IMR-90 (cell line): ENCODE data around the gene IGF1R. TPM values are rescaled to one million over a fixed set of nuclear protein-coding genes. Genes with fewer than 3 reads are reported as not detected.

Experiments used
- ATAC-seq: fragments of 200-7000 bp; cut with Tn5 transposase; 2 replicates; pipeline ENCODE4 v1.9.1; 2020; ENCODE audit warnings: low read depth, mild to moderate bottlenecking, moderate library complexity
- BruUV-seq: library from RNA; stranded (reverse); fragments of 400-500 nt; replicated peaks from 2 replicates; lab custom pipeline; 2021; lab: Mats Ljungman, UMichigan
- CTCF ChIA-PET: fragments of 300-600 bp; formaldehyde crosslinking; extraction: SDS; loops from one replicate; lab custom pipeline; 2021; ENCODE audit warnings: antibody characterized with exemption; lab: Yijun Ruan, JAX
- POLR2A ChIA-PET: fragments of 300-600 bp; sonication (Branson Sonifier 250); formaldehyde crosslinking; loops from one replicate; lab custom pipeline; 2022; ENCODE audit warnings: antibody characterized with exemption; ENCODE audit not compliant: unreplicated experiment; lab: Charles Lee
- DNase-seq: peaks from one replicate; pipeline ENCODE4 v3.0.0; 2013
- H2AFZ ChIP-seq: replicated peaks from 2 replicates; pipeline ENCODE3; 2013; ENCODE audit warnings: low read length, mild to moderate bottlenecking; ENCODE audit not compliant: poor library complexity
- H2AK5ac ChIP-seq: 2 replicates; pipeline ENCODE4 v1.6.1; 2013; ENCODE audit warnings: low read depth, low read length, inconsistent platforms
- H2AK9ac ChIP-seq: replicated peaks from 2 replicates; pipeline ENCODE3; 2013; ENCODE audit warnings: mild to moderate bottlenecking, low read depth, low read length, moderate library complexity; ENCODE audit not compliant: poor library complexity
- H2BK120ac ChIP-seq: 2 replicates; pipeline ENCODE4 v1.6.1; 2013; ENCODE audit warnings: low read depth, low read length, inconsistent platforms
- H2BK15ac ChIP-seq: 3 replicates; pipeline ENCODE4 v1.6.1; 2013; ENCODE audit warnings: low read depth, low read length, inconsistent platforms
- H2BK20ac ChIP-seq: 2 replicates; pipeline ENCODE4 v1.6.1; 2013; ENCODE audit warnings: low read depth, mild to moderate bottlenecking, inconsistent platforms, low read length, moderate library complexity
- H2BK5ac ChIP-seq: 2 replicates; pipeline ENCODE4 v1.6.1; 2013; ENCODE audit warnings: mild to moderate bottlenecking, low read depth, low read length, inconsistent platforms; ENCODE audit not compliant: poor library complexity, severe bottlenecking
- H3K14ac ChIP-seq: replicated peaks from 2 replicates; pipeline ENCODE4 v1.6.1; 2013; ENCODE audit warnings: low read depth, low read length, inconsistent platforms
- H3K18ac ChIP-seq: 2 replicates; pipeline ENCODE4 v1.6.1; 2013; ENCODE audit warnings: low read depth, low read length, control low read depth
- H3K23ac ChIP-seq: 2 replicates; pipeline ENCODE4 v1.6.1; 2013; ENCODE audit warnings: low read depth, low read length, inconsistent platforms
- H3K27ac ChIP-seq: 2 replicates; pipeline ENCODE4 v1.5.1; 2013; ENCODE audit warnings: mild to moderate bottlenecking, control low read depth, low read length; ENCODE audit not compliant: insufficient read depth
- H3K27me3 ChIP-seq: 2 replicates; pipeline ENCODE4 v1.6.1; 2013; ENCODE audit warnings: low read length; ENCODE audit not compliant: control insufficient read depth, insufficient read depth
- H3K36me3 ChIP-seq: 2 replicates; pipeline ENCODE4 v1.6.1; 2013; ENCODE audit warnings: low read length, mixed read lengths; ENCODE audit not compliant: control insufficient read depth, insufficient read depth
- H3K4ac ChIP-seq: 2 replicates; pipeline ENCODE4 v1.6.1; 2013; ENCODE audit warnings: low read depth, low read length, inconsistent platforms
- H3K4me1 ChIP-seq: 2 replicates; pipeline ENCODE4 v1.6.1; 2013; ENCODE audit warnings: low read length, mixed read lengths; ENCODE audit not compliant: control insufficient read depth, insufficient read depth
- H3K4me2 ChIP-seq: 2 replicates; pipeline ENCODE4 v1.6.1; 2013; ENCODE audit warnings: low read depth, mild to moderate bottlenecking, control low read depth, low read length, moderate library complexity
- H3K4me3 ChIP-seq: 2 replicates; pipeline ENCODE4 v1.5.1; 2013; ENCODE audit warnings: low read depth, mild to moderate bottlenecking, control low read depth, low read length, moderate library complexity; ENCODE audit not compliant: insufficient read depth
- H3K56ac ChIP-seq: 2 replicates; pipeline ENCODE4 v1.6.1; 2013; ENCODE audit warnings: low read length, inconsistent platforms; ENCODE audit not compliant: insufficient read depth; ENCODE audit errors: extremely low read depth
- H3K79me1 ChIP-seq, 2 experiments: 2 replicates each; pipeline ENCODE4 v1.6.1; 2013; ENCODE audit warnings: low read length in 2 of 2, inconsistent platforms in 1 of 2, low read depth in 1 of 2
- H3K9ac ChIP-seq: 2 replicates; pipeline ENCODE4 v1.6.1; 2013; ENCODE audit warnings: low read depth, low read length, control low read depth
- H3K9me1 ChIP-seq: 2 replicates; pipeline ENCODE4 v1.6.1; 2013; ENCODE audit warnings: low read length, inconsistent platforms; ENCODE audit not compliant: insufficient read depth
- H3K9me3 ChIP-seq: 2 replicates; pipeline ENCODE4 v1.6.1; 2013; ENCODE audit warnings: low read length; ENCODE audit not compliant: control insufficient read depth, insufficient read depth
- H4K20me1 ChIP-seq: 2 replicates; pipeline ENCODE4 v1.6.1; 2013; ENCODE audit warnings: low read length, inconsistent platforms; ENCODE audit not compliant: insufficient read depth
- H4K5ac ChIP-seq: 2 replicates; pipeline ENCODE4 v1.6.1; 2013; ENCODE audit warnings: mild to moderate bottlenecking, low read depth, low read length, control low read depth
- H4K8ac ChIP-seq, 2 experiments: 2 replicates each; pipeline ENCODE4 v1.6.1; 2013; ENCODE audit warnings: low read depth in 2 of 2, low read length in 2 of 2, control low read depth in 1 of 2, inconsistent platforms in 1 of 2
- H4K91ac ChIP-seq: 2 replicates; pipeline ENCODE4 v1.6.1; 2013; ENCODE audit warnings: low read depth, low read length, inconsistent platforms; ENCODE audit not compliant: insufficient read depth
- CEBPB ChIP-seq: IDR thresholded peaks from 2 replicates; pipeline ENCODE4 v1.6.1; 2012; ENCODE audit warnings: low read depth, low read length, improper control_type of control experiment
- CHD1 ChIP-seq: IDR thresholded peaks from 2 replicates; pipeline ENCODE4 v1.6.1; 2012; ENCODE audit warnings: low read depth, low read length, improper control_type of control experiment
- MAFK ChIP-seq: IDR thresholded peaks from 2 replicates; pipeline ENCODE4 v1.6.1; 2012; ENCODE audit warnings: low read depth, low read length, improper control_type of control experiment
- NFE2L2 ChIP-seq: fragments of 150-350 bp; IDR thresholded peaks from 2 replicates; pipeline ENCODE4 v1.6.1; 2016; ENCODE audit warnings: low read depth, mild to moderate bottlenecking, low read length
- POLR2A ChIP-seq: IDR thresholded peaks from 2 replicates; pipeline ENCODE4 v1.6.1; 2012; ENCODE audit warnings: mild to moderate bottlenecking, low read depth, low read length
- RCOR1 ChIP-seq: IDR thresholded peaks from 2 replicates; pipeline ENCODE4 v1.6.1; 2012; ENCODE audit warnings: mild to moderate bottlenecking, low read length, improper control_type of control experiment; ENCODE audit not compliant: insufficient replicate concordance
- RFX5 ChIP-seq: IDR thresholded peaks from 2 replicates; pipeline ENCODE4 v1.8.0; 2012; ENCODE audit warnings: low read depth, mild to moderate bottlenecking, low read length, moderate library complexity
- SMC3 ChIP-seq: fragments of 150-350 bp; IDR thresholded peaks from 2 replicates; pipeline ENCODE4 v1.6.1; 2016; ENCODE audit warnings: low read depth, mild to moderate bottlenecking, antibody characterized with exemption, low read length, moderate library complexity
- WGBS, 2 experiments: methylation state at CpG; one replicate each; pipeline versions ENCODE4 v1.1.5 to v1.1.7; 2013; ENCODE audit warnings: missing lambda C conversion rate in 2 of 2; ENCODE audit not compliant: insufficient read length in 1 of 2; ENCODE audit errors: extremely low coverage in 2 of 2; 5-methylcytosine and 5-hydroxymethylcytosine counted together
- dilution Hi-C: fragments of 300-500 bp; cut with HindIII; formaldehyde crosslinking; loops from one replicate; pipeline ENCODE4 v1.14.3; 2018; ENCODE audit warnings: low sequenced_read_pairs; ENCODE audit not compliant: unreplicated experiment
- in situ Hi-C: fragments of 300-500 bp; cut with MboI; formaldehyde crosslinking; loops from 3 replicates; pipeline ENCODE4 v1.14.3; 2019; ENCODE audit warnings: low sequenced_read_pairs, inconsistent platforms, mixed read lengths
- intact Hi-C: fragments of 100-400 bp; cut with micrococcal nuclease; formaldehyde crosslinking; loops from 2 replicates; pipeline ENCODE4 v1.10.0; 2022
- polyA plus RNA-seq, 3 experiments: library from polyadenylated mRNA; depleted of rRNA; stranded (reverse); fragments of >200 nt; gene quantifications; 2 replicates each; pipeline ENCODE4 v1.2.3, GENCODE V29; 2012; ENCODE audit warnings: low replicate concordance in 1 of 3
- total RNA-seq: library from RNA; depleted of rRNA; stranded (reverse); fragments of >200 nt; gene quantifications from 2 replicates; pipeline ENCODE4 v1.2.3, GENCODE V29; 2012

IGF1R gene
- total and polyA plus RNA-seq, 2 of the 4 experiments (the other 2 are of a cell fraction): 24.0 to 24.9 TPM

DNA sequence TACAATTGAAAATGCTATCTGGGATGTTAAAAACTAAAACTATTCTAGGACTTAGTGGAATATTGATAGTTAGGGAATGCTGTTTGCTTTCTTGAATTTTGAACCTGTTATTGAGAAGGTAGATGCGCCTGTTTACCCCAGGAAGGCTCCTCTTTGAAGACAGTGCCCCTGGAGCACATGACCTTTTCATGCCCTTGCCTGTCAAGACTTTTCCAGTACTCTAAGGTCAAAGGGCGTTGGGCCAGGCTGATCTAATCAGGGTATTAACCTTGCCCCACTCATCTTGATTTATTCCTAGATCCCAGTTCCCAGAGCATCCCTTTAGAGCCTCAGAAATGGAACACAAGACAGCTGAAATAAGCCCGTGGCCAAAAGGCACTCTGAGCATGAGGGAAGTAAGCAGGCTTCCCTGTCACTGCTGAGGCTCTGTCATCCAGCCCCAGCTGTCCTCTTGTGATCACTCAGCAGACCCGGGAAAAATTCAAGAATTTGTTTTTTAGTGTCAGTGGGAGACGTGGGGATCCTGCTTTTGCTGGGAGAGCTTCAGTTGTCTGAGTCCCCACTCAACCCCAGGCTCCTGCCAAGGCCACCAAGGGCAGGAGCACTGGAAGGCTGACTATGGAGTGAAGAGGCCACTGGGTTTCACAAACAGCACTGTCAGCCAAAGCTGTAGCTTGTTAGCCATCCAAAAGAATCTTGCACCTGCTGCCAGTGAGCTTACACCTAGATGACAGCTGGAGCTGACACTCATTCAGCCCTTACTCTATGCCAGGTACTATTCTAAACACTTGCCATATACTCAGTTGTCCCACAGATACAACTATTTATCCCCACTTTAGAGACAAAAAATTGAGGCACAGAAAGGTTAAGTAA, 190.3 kb downstream of the IGF1R start:
- BruUV-seq: no TSS peak
- Histone ChIP-seq H3K27me3 (no peaks in the 10 kb centered on the region), H3K14ac (no peak overlapping the region), H3K4me3 (no peak overlapping the region), H3K79me1 (peaks cover 64 to 98% of the 10 kb centered on the region in 2 experiments), H3K4me1 (peaks cover 14% of the 10 kb centered on the region), H4K8ac (no peak overlapping the region), H3K23ac (no peak overlapping the region), H3K18ac (no peak overlapping the region), H2AK9ac (no peak overlapping the region), H4K20me1 (peaks cover 37% of the 10 kb centered on the region; the same call in 1 of the 2 replicates), H3K4me2 (no peak overlapping the region), H4K5ac (no peak overlapping the region), H2AFZ (no peak overlapping the region), H3K56ac (no peak overlapping the region), H2AK5ac (no peak overlapping the region), H3K4ac (no peak overlapping the region), H3K9ac (no peak overlapping the region), H2BK120ac (no peak overlapping the region), H3K36me3 (peaks cover 5% of the 10 kb centered on the region), H2BK20ac (no peak overlapping the region), H4K91ac (no peak overlapping the region), H2BK5ac (no peak overlapping the region), H3K9me3 (no peaks in the 10 kb centered on the region; the same call in 1 of the 2 replicates), H3K27ac (no peak overlapping the region), H2BK15ac (no peak overlapping the region), H3K9me1 (peaks cover 17% of the 10 kb centered on the region)
- 75% methylated on average over 2 of the region's 5 CpGs; no CpG with 5 or more reads in 1 of the 2 experiments for WGBS, 2 experiments
- in situ Hi-C loops: no loop called here
- CTCF ChIA-PET: no interaction called here
- POLR2A ChIA-PET: no interaction called here
- intact Hi-C loops: no loop called here
- dilution Hi-C loops: no loop called here
- DNase-seq (no peak), ATAC-seq (no peak)
- TF ChIP-seq CHD1: no peak
- TF ChIP-seq MAFK: no peak
- TF ChIP-seq SMC3: no peak
- no peak for TF ChIP-seq RCOR1
- TF ChIP-seq RFX5: no peak
- no peak for TF ChIP-seq NFE2L2
- TF ChIP-seq CEBPB: no peak
- TF ChIP-seq POLR2A: no peak
